CD4-positive, alpha-beta T cell (primary cell): Measurements from ENCODE around the gene CCDC27. TPM values are rescaled to one million over a fixed set of nuclear protein-coding genes. Genes with fewer than 3 reads are reported as not detected.

Experiments used
- ATAC-seq: fragments of 200-7000 bp; cut with Tn5 transposase; one replicate; pipeline ENCODE4 v1.10.0; 2022; ENCODE audit warnings: mild to moderate bottlenecking; ENCODE audit not compliant: poor library complexity
- CTCF ChIA-PET: fragments of 350-600 bp; sonication (Branson Sonifier 250); formaldehyde crosslinking; loops from one replicate; lab custom pipeline; 2021; ENCODE audit warnings: antibody characterized with exemption, inconsistent platforms; lab: Charles Lee
- POLR2A ChIA-PET: fragments of 350-600 bp; sonication (Branson Sonifier 250); formaldehyde crosslinking; loops from one replicate; lab custom pipeline; 2021; ENCODE audit warnings: antibody characterized with exemption, inconsistent platforms; lab: Charles Lee
- DNase-seq, 14 experiments: peaks; one replicate each; pipeline ENCODE4 v3.0.0-alpha.2; 2013 to 2020; ENCODE audit warnings: mixed read lengths in 2 of 14
- H3K27ac ChIP-seq, 2 donors: one replicate each; pipeline versions ENCODE4 v1.5.1 to v1.7.0; 2013; ENCODE audit warnings: low read length in 2 of 2, low read depth in 1 of 2, mild to moderate bottlenecking in 1 of 2
- H3K27me3 ChIP-seq, 2 experiments: 1 replicate in 1 of 2; 2 replicates in 1 of 2; pipeline versions ENCODE4 v1.6.1 to v1.7.0; 2013; ENCODE audit warnings: low read length in 2 of 2, control low read depth in 1 of 2, mild to moderate bottlenecking in 1 of 2, moderate library complexity in 1 of 2; ENCODE audit not compliant: insufficient read depth in 2 of 2, control insufficient read depth in 1 of 2
- H3K36me3 ChIP-seq: one replicate; pipeline ENCODE4 v1.6.1; 2013; ENCODE audit warnings: low read length, control low read depth; ENCODE audit not compliant: insufficient read depth
- H3K4me1 ChIP-seq: one replicate; pipeline ENCODE4 v1.6.1; 2013; ENCODE audit warnings: low read length, control low read depth; ENCODE audit not compliant: insufficient read depth
- H3K4me3 ChIP-seq: one replicate; pipeline ENCODE4 v1.5.1; 2013; ENCODE audit warnings: mild to moderate bottlenecking, low read length, moderate library complexity
- H3K9me3 ChIP-seq, 2 experiments: 1 replicate in 1 of 2; 2 replicates in 1 of 2; pipeline versions ENCODE4 v1.6.1 to v1.7.0; 2013; ENCODE audit warnings: low read length in 2 of 2, mild to moderate bottlenecking in 2 of 2, control low read depth in 1 of 2, moderate library complexity in 1 of 2; ENCODE audit not compliant: control insufficient read depth in 1 of 2, insufficient read depth in 1 of 2
- H3K27ac Mint-ChIP-seq: one replicate; pipeline ENCODE4 v1.8.0; 2020; ENCODE audit warnings: mixed read lengths
- H3K27me3 Mint-ChIP-seq: one replicate; pipeline ENCODE4 v1.8.0; 2021; ENCODE audit warnings: mixed read lengths
- H3K36me3 Mint-ChIP-seq: one replicate; pipeline ENCODE4 v1.8.0; 2021; ENCODE audit warnings: low read depth, mixed read lengths
- H3K4me1 Mint-ChIP-seq: one replicate; pipeline ENCODE4 v1.8.0; 2021; ENCODE audit warnings: low read depth, mixed read lengths
- H3K4me3 Mint-ChIP-seq: one replicate; pipeline ENCODE4 v1.8.0; 2020; ENCODE audit warnings: mild to moderate bottlenecking, mixed read lengths
- H3K9me3 Mint-ChIP-seq: one replicate; pipeline ENCODE4 v1.8.0; 2020; ENCODE audit warnings: mixed read lengths
- CTCF ChIP-seq: fragments of 200-600 bp; IDR thresholded peaks from one replicate; pipeline ENCODE4 v1.8.0; 2022; ENCODE audit warnings: antibody characterized with exemption, mild to moderate bottlenecking
- intact Hi-C, 2 experiments: fragments of 100-400 bp; cut with DNase I in 1 of 2; cut with micrococcal nuclease in 1 of 2; formaldehyde crosslinking; loops; one replicate each; pipeline versions ENCODE4 v1.15.1 to v1.9.0; 2023 to 2025; cut with DNase I, micrococcal nuclease
- total RNA-seq, 174 experiments: library from RNA in 2 of 174; stranded (reverse) in 2 of 174; gene quantifications; one replicate each; pipeline ENCODE4 v1.2.3 and lab custom pipeline; 2021 to 2026

The CCDC27 gene
- total RNA-seq, 2 experiments from 2014 or later = not detected

GRCh38 chr1:3745071-3745470 lies 7.2 kb upstream of the CCDC27 start:
- ATAC-seq (no peak), DNase-seq (no peak)
- Histone ChIP-seq H3K36me3 (peaks cover 15% of the 10 kb centered on the region), H3K9me3 (peaks cover 0 to 8% of the 10 kb centered on the region in 2 experiments), H3K27ac (no peak overlapping the region), H3K4me3 (no peak overlapping the region), H3K4me1 (peaks cover 29% of the 10 kb centered on the region), H3K27me3 (no peaks in the 10 kb centered on the region)
- peaks cover 34% of the 10 kb centered on the region for H3K4me1 Mint-ChIP-seq
- H3K27ac Mint-ChIP-seq = peak overlapping the region; percentile 65
- no peaks in the 10 kb centered on the region for H3K27me3 Mint-ChIP-seq
- H3K9me3 Mint-ChIP-seq = no peaks in the 10 kb centered on the region
- ChIA-PET POLR2A (no interaction called here), CTCF (no interaction called here)
- no peak for TF ChIP-seq CTCF
- peaks cover 29% of the 10 kb centered on the region for H3K36me3 Mint-ChIP-seq
- intact Hi-C loops = no loop called here
- peak overlapping the region; percentile 79 for H3K4me3 Mint-ChIP-seq

GRCh38 chr1:3745590-3746381 lies 6.5 kb upstream of the CCDC27 start:
- Histone ChIP-seq H3K9me3 (peaks cover 0 to 8% of the 10 kb centered on the region in 2 experiments), H3K4me1 (peaks cover 29% of the 10 kb centered on the region), H3K36me3 (peaks cover 14% of the 10 kb centered on the region), H3K4me3 (no peak overlapping the region), H3K27ac (no peak overlapping the region), H3K27me3 (no peaks in the 10 kb centered on the region)
- peak overlapping the region; percentile 79 for H3K4me3 Mint-ChIP-seq
- peak overlapping the region; percentile 65 for H3K27ac Mint-ChIP-seq
- peaks cover 27% of the 10 kb centered on the region for H3K36me3 Mint-ChIP-seq
- ATAC-seq = no peak
- H3K4me1 Mint-ChIP-seq = peaks cover 34% of the 10 kb centered on the region
- intact Hi-C loops = loop anchor here in 1 of 2 experiments (2.0 kb wide), 2 partner anchors 27 to 97 kb away; partner anchors contain the start of gene SMIM1
- DNase-seq = peak in 1 of 14 experiments; percentile 20
- H3K9me3 Mint-ChIP-seq = no peaks in the 10 kb centered on the region
- ChIA-PET POLR2A (no interaction called here), CTCF (no interaction called here)
- TF ChIP-seq CTCF = no peak
- H3K27me3 Mint-ChIP-seq = no peaks in the 10 kb centered on the region

- peaks cover 11% of the 10 kb centered on the region for H3K36me3 ChIP-seq
- peak overlapping the region; percentile 79 for H3K4me3 Mint-ChIP-seq
- no peak for ATAC-seq
- CTCF ChIA-PET = no interaction called here
- intact Hi-C loops = loop anchor here in 1 of 2 experiments (2.0 kb wide), 2 partner anchors 26 to 98 kb away; partner anchors contain the start of gene SMIM1
- H3K9me3 Mint-ChIP-seq = no peaks in the 10 kb centered on the region
- peaks cover 29% of the 10 kb centered on the region for H3K4me1 ChIP-seq
- DNase-seq = peak in 1 of 14 experiments; percentile 26
- no peaks in the 10 kb centered on the region for H3K27me3 Mint-ChIP-seq
- peaks cover 0 to 8% of the 10 kb centered on the region in 2 experiments for H3K9me3 ChIP-seq
- no peak for TF ChIP-seq CTCF
- peaks cover 20% of the 10 kb centered on the region for H3K36me3 Mint-ChIP-seq
- POLR2A ChIA-PET = no interaction called here
- H3K4me1 Mint-ChIP-seq = peaks cover 34% of the 10 kb centered on the region
- H3K27ac Mint-ChIP-seq = peak overlapping the region; percentile 65
- peak overlapping the region; percentile 26 to 29 for H3K27ac ChIP-seq
- no peaks in the 10 kb centered on the region for H3K27me3 ChIP-seq
- H3K4me3 ChIP-seq = peak overlapping the region; percentile 57
Measured at GRCh38 chr1:3746389-3746829, 5.8 kb upstream of the CCDC27 start.
